Activated T-helper 17 cell treated with anti-CD3 and anti-CD28 coated beads, Interleukin-2, amount 50 U/mL, for 72 hours (primary cell): ENCODE results near the gene APOA4. TPM values are rescaled to one million over a fixed set of nuclear protein-coding genes. Genes with fewer than 3 reads are reported as not detected.
A peak's percentile ranks its signal among the peaks of the same experiment; 100 is the strongest.

ENCODE experiments used
- ATAC-seq: fragments of 150-1000 bp; cut with Tn5 transposase; replicated peaks from 2 replicates; pipeline ENCODE4 v1.10.0; 2021; ENCODE audit warnings: mild to moderate bottlenecking, moderate library complexity
- H3K27ac Mint-ChIP-seq: one replicate; pipeline ENCODE4 v1.8.0; 2022; ENCODE audit warnings: mixed read lengths
- H3K27me3 Mint-ChIP-seq: one replicate; pipeline ENCODE4 v1.8.0; 2022; ENCODE audit warnings: mixed read lengths
- H3K36me3 Mint-ChIP-seq: one replicate; pipeline ENCODE4 v1.8.0; 2022; ENCODE audit warnings: low read depth, mild to moderate bottlenecking, mixed read lengths
- H3K4me1 Mint-ChIP-seq: one replicate; pipeline ENCODE4 v1.8.0; 2022; ENCODE audit warnings: mixed read lengths
- H3K4me3 Mint-ChIP-seq: one replicate; pipeline ENCODE4 v1.8.0; 2022; ENCODE audit warnings: mild to moderate bottlenecking, mixed read lengths
- H3K9me3 Mint-ChIP-seq: one replicate; pipeline ENCODE4 v1.8.0; 2022; ENCODE audit warnings: mixed read lengths
- total RNA-seq, 2 donors: library from RNA; stranded (reverse); gene quantifications; one replicate each; pipeline ENCODE4 v1.2.3, GENCODE V29; 2022

APOA4 gene
- total RNA-seq, 2 donors from 2014 or later, result not detected

DNA sequence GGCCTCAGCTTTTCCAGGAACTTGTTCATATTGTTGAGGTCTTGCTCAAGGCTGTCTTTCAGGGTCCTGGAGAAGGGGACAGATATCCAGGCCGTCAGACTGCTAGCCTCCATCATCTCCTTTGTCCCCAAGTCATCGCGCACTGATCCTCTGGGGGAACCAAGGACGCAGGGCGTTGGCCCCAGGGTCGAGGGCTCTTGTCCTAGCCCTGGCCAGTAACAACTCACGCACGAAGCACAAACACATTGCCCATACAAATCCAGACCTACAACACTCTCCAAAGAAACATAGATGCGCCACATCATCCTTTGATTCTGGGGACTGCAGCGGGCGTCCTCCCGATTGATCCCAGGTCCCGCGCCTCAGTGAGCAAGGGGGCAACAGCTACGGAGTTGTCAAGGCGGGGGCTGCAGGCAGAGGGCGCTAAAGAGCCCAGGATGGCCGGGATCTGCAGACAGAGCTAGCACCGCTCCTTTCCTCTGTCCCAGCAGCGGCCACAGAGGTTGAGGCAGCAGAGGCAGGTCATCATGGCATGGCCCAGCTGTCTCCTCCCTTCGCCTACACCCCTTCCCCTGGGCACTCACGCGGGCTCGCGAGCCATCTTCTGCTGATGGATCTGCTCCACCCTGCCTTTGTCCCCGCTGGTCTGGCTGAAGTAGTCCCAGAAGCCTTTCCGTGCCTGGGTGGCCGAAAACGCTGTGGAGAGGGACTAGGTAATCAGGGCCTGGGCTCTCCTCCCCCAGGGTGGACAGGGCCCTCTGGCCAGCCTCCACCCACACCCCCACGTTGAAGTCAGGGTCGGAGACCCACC lies 31.9 kb downstream of the APOA4 start:
- H3K27me3 Mint-ChIP-seq, result no peaks in the 10 kb centered on the region
- ATAC-seq, result peak; percentile 68

GRCh38 chr11:116790167-116791001 lies 32.7 kb downstream of the APOA4 start:
- Mint-ChIP-seq H3K27ac (no peak overlapping the region), H3K9me3 (no peaks in the 10 kb centered on the region), H3K4me3 (no peak overlapping the region), H3K36me3 (peaks cover 25% of the 10 kb centered on the region), H3K27me3 (no peaks in the 10 kb centered on the region), H3K4me1 (peaks cover 20% of the 10 kb centered on the region)
- no peak for ATAC-seq

More for the DNA sequence above, 31.9 kb downstream of the APOA4 start:
- Mint-ChIP-seq H3K9me3 (no peaks in the 10 kb centered on the region), H3K27ac (no peak overlapping the region), H3K4me3 (no peak overlapping the region), H3K4me1 (peaks cover 17% of the 10 kb centered on the region), H3K36me3 (peaks cover 17% of the 10 kb centered on the region)

DNA sequence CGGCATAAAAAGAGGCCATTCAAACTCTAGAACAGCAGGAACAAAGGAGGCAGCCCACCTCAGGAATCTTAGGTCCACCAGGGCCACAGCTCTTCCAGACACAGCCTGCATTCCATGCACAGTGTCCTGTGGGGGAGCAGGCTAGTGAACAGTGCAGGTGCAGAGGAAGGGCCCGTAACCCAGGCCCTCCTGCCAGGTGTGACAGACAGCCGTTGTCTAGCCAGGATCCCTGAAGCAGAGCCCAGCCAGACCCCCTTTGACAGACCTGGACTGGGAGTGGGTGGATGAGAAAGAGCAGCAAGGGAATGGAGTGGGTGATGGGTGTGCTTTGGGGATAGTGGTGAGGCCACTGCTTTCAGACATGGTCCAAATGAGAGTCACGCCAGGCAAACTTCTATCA lies 34.1 kb downstream of the APOA4 start:
- Mint-ChIP-seq H3K9me3 (no peaks in the 10 kb centered on the region), H3K4me3 (peak overlapping the region; percentile 99), H3K27me3 (no peaks in the 10 kb centered on the region), H3K36me3 (peaks cover 40% of the 10 kb centered on the region), H3K27ac (peak overlapping the region; percentile 98), H3K4me1 (peaks cover 27% of the 10 kb centered on the region)
- ATAC-seq, result no peak

DNA sequence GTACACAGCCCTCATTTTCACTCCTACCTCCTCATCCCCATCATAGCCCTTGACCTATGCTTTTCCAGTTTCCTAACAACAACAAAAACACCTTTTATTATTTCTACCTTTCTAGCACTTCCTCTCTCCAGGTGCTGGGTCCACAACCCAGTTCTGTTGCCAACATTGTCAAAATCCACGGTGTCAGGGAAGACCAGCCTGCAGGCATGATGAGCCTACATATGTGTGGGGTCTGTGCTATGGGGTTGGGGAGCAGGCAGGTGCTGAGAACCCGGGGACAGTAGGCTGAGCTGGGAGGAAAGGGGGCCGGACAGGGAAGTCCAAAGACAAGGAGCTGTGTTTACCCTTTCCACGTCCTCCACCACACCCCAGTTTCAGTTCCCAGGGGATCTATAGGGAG lies 34.6 kb downstream of the APOA4 start:
- peaks cover 27% of the 10 kb centered on the region for H3K4me1 Mint-ChIP-seq
- ATAC-seq, result no peak
- H3K4me3 Mint-ChIP-seq, result peak overlapping the region; percentile 99

DNA sequence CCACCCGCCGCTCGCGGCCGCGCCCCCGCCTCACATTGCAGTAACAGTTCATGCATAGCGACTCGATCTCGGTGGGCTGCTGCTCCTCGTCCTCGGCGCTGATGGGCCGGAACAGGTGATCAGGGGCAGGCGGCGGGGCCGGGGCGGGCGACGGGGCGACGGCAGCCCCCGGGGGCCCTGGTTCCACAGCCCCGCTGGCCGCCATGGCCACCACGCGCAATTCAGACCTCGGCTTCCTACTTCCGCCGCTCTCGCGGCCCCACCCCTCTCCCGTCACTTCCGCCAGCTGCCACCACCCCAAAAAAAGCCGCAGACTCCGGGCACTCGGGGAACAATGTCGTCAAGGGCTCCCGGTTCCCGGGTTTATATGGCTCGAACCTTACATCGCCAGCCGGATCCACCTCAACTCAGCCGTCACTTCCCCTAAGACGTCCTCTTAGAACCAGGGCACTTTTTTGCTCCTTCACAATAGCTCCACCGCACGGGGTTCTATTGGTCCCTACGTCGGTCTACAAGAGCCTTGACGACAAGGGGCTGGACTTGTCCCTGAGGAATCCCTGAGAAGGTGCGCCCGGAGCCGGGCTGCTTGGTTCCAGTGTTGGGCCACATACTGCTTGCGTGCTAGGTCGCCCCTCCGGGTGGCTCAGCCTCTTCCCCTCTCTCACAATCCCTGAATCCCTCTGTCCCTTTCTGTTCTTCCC lies 35.2 kb downstream of the APOA4 start, which contains the start of gene ZPR1:
ZPR1 (minus strand) TSS at position 238 of the 701 bp plus-strand sequence; CDS start at position 205, 33 bp downstream.
- Mint-ChIP-seq H3K9me3 (no peaks in the 10 kb centered on the region), H3K27me3 (no peaks in the 10 kb centered on the region), H3K27ac (peak within 1 kb of the TSS; percentile 98), H3K36me3 (peaks cover 50% of the 10 kb centered on the region), H3K4me3 (peak within 1 kb of the TSS; percentile 99), H3K4me1 (peaks cover 33% of the 10 kb centered on the region)
- ATAC-seq, result peak; percentile 91

More for the DNA sequence above, 34.6 kb downstream of the APOA4 start:
- H3K27ac Mint-ChIP-seq, result peak overlapping the region; percentile 98
- peaks cover 44% of the 10 kb centered on the region for H3K36me3 Mint-ChIP-seq
- no peaks in the 10 kb centered on the region for H3K27me3 Mint-ChIP-seq
- H3K9me3 Mint-ChIP-seq, result no peaks in the 10 kb centered on the region

DNA sequence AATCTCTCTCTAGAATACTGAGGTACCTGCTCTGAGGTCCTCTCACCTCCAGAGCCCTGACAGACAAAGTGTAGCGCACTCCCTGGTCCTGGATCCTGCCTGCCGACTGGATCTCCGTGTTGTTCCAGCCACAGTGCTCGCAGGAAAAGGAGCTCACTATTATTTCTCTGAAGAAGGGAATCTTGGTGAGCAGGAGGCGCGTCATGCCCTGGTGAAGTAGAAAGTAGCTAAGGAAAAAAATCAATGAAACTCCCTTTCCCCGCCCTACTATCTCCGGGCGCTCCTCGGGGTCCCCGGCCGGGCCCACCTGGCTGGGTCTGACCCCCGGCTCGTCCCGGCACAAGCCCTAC lies 35.7 kb downstream of the APOA4 start:
- peak overlapping the region; percentile 99 for H3K4me3 Mint-ChIP-seq
- ATAC-seq, result no peak
- no peaks in the 10 kb centered on the region for H3K27me3 Mint-ChIP-seq
- no peaks in the 10 kb centered on the region for H3K9me3 Mint-ChIP-seq
- H3K36me3 Mint-ChIP-seq, result peaks cover 55% of the 10 kb centered on the region
- peaks cover 38% of the 10 kb centered on the region for H3K4me1 Mint-ChIP-seq
- H3K27ac Mint-ChIP-seq, result peak overlapping the region; percentile 95

DNA sequence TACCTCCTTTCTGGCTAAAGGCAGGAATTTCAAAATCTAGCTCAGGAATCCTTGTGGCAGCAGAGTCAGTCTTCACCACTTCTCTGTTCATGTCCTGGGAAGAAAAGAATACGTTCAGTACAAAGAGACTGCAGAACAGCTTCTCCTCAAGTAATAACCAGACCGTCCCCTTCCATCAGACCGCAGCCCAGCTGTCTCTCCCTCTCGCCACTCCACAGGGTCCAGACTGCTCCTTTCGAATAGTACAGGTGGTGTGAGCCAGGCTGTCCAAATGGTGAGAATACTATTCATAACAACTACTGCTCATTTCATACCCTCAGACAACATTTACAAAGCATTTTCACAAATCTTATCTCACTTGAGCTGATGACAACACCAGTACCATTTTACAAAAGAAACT lies 36.1 kb downstream of the APOA4 start:
- Mint-ChIP-seq H3K36me3 (peaks cover 60% of the 10 kb centered on the region), H3K4me1 (peaks cover 42% of the 10 kb centered on the region), H3K27ac (peak overlapping the region; percentile 95), H3K4me3 (peak overlapping the region; percentile 99), H3K27me3 (no peaks in the 10 kb centered on the region), H3K9me3 (no peaks in the 10 kb centered on the region)
- ATAC-seq, result no peak

DNA sequence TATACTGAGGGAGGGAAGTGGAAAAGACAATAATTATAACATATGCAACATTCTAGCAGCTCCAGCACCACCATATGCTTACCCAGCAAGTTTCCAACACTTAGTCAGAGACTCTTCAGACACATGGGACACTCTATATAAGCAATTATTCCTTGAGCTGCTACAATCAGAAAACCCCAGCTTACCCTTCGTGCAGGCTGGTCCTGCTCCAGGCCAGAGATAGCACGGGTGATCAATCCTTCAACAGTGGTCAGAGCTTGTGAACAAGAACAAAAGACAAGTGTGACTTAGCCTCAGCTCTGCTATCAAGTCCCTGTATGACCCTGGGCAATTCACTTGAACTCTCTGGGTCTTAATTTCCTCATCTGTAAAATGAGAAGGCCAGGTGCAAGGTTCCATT lies 36.8 kb downstream of the APOA4 start:
- Mint-ChIP-seq H3K9me3 (no peaks in the 10 kb centered on the region), H3K27me3 (no peaks in the 10 kb centered on the region), H3K27ac (peak overlapping the region; percentile 80), H3K36me3 (peaks cover 66% of the 10 kb centered on the region), H3K4me3 (peak overlapping the region; percentile 99), H3K4me1 (peaks cover 45% of the 10 kb centered on the region)
- no peak for ATAC-seq

GRCh38 chr11:116782728-116783127 lies 40.4 kb downstream of the APOA4 start:
- H3K4me3 Mint-ChIP-seq, result peak overlapping the region; percentile 67

GRCh38 chr11:116778556-116778955 lies 44.5 kb downstream of the APOA4 start:
- Mint-ChIP-seq H3K36me3 (peaks cover 83% of the 10 kb centered on the region), H3K27ac (peak overlapping the region; percentile 36), H3K27me3 (no peaks in the 10 kb centered on the region), H3K4me1 (peaks cover 61% of the 10 kb centered on the region), H3K9me3 (no peaks in the 10 kb centered on the region), H3K4me3 (peak overlapping the region; percentile 6)
- no peak for ATAC-seq

More at GRCh38 chr11:116782728-116783127, 40.4 kb downstream of the APOA4 start:
- peak; percentile 86 for ATAC-seq
- Mint-ChIP-seq H3K9me3 (no peaks in the 10 kb centered on the region), H3K27me3 (no peaks in the 10 kb centered on the region), H3K36me3 (peaks cover 97% of the 10 kb centered on the region), H3K4me1 (peaks cover 54% of the 10 kb centered on the region), H3K27ac (peak overlapping the region; percentile 93)

DNA sequence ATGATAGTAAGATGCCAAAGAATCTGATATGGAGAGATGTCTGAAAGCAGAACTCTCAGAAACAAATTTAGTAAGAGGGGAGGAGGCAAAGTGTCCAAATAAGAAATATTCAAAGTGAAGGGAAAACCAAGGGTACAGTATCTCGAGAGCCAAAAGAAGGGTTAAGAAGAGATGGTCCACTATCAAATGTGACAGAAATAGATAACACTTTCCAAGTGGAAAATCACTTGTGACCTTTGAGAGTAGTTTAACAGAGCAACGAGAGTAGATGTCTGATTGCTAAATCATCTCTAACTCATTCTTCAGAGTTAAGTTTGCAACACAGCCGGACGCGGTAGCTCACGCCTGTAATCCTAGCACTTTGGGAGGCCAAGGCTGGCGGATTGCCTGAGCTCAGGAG lies 46.0 kb downstream of the APOA4 start:
- H3K4me1 Mint-ChIP-seq, result peaks cover 49% of the 10 kb centered on the region
- H3K27me3 Mint-ChIP-seq, result no peaks in the 10 kb centered on the region
- H3K27ac Mint-ChIP-seq, result peak overlapping the region; percentile 86
- H3K9me3 Mint-ChIP-seq, result no peaks in the 10 kb centered on the region
- peaks cover 78% of the 10 kb centered on the region for H3K36me3 Mint-ChIP-seq
- no peak for ATAC-seq
- peak overlapping the region; percentile 53 for H3K4me3 Mint-ChIP-seq

DNA sequence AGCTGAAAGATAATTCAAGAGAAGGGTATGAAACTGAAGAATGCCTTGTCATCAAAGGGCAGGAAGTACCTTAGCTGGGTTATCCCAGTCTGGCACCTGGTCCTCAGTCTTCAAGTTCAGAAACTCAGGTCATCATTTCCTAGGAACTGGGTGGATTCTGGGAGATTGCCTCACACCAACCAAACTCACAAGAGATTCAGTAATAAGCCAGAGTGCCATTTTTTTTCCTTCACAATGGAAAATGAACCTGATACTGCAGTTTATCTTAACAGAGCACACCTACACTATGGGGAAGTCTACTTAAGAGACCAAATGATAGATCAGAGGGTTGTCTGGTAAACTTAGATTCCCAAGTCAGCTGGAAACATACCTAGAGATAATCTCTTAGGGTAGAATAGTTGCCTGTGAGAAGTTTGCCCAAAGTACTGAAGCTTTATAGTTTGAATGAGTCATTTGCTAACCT lies 46.6 kb downstream of the APOA4 start:
- Mint-ChIP-seq H3K36me3 (peaks cover 74% of the 10 kb centered on the region), H3K27ac (peak overlapping the region; percentile 86), H3K9me3 (no peaks in the 10 kb centered on the region), H3K4me3 (peak overlapping the region; percentile 53), H3K27me3 (no peaks in the 10 kb centered on the region), H3K4me1 (peaks cover 53% of the 10 kb centered on the region)
- ATAC-seq, result peak; percentile 24

GRCh38 chr11:116775975-116776374 lies 47.1 kb downstream of the APOA4 start:
- ATAC-seq, result peak; percentile 4
- Mint-ChIP-seq H3K27ac (peak overlapping the region; percentile 86), H3K4me1 (peaks cover 50% of the 10 kb centered on the region), H3K4me3 (peak overlapping the region; percentile 53), H3K36me3 (peaks cover 68% of the 10 kb centered on the region), H3K9me3 (no peaks in the 10 kb centered on the region), H3K27me3 (no peaks in the 10 kb centered on the region)

GRCh38 chr11:116774661-116775060 lies 48.4 kb downstream of the APOA4 start:
- H3K4me3 Mint-ChIP-seq, result peak overlapping the region; percentile 33
- H3K27me3 Mint-ChIP-seq, result no peaks in the 10 kb centered on the region
- H3K27ac Mint-ChIP-seq, result no peak overlapping the region
- no peak for ATAC-seq
- no peaks in the 10 kb centered on the region for H3K9me3 Mint-ChIP-seq
- H3K4me1 Mint-ChIP-seq, result peaks cover 45% of the 10 kb centered on the region
- peaks cover 61% of the 10 kb centered on the region for H3K36me3 Mint-ChIP-seq
